MV-4-11 (cell line): ENCODE data around the gene PRSS50.

Source experiments
- DNase-seq: peaks from one replicate; lab custom pipeline; 2025; lab: John Stamatoyannopoulos, UW

PRSS50 gene

DNA sequence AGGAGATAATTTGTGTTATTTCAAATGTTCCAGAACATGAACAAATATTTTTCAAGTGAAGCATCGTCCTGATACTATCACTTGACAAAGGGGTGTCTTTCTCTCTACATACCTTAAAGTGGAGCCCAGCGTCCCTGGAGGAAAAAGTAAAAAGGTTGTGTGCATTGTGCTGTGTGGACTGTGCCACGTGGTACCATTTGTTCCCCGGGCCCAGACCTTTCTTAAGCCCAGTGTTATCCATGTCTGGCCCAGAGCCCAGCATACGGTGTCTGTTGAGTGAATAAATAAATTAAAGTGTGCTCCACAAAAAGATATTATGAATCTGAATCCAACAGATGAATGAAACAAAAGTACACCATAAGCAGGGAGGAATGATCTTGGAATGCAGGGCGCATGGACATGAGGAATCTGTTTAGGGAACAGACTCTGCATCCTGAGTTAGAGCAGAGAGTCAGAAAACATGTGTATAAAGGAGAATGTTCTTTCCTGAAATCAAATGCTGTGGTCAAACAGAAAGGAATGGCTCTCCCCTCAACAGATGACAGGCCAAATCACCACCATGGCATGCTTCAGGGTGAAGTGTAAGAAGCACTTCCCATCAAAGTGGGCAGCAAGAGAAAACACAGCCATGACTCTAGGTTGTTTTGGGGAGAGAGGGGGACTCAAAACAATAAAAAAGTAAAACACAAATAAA is 8.1 kb upstream of the PRSS50 start:
- no peak for DNase-seq

DNA sequence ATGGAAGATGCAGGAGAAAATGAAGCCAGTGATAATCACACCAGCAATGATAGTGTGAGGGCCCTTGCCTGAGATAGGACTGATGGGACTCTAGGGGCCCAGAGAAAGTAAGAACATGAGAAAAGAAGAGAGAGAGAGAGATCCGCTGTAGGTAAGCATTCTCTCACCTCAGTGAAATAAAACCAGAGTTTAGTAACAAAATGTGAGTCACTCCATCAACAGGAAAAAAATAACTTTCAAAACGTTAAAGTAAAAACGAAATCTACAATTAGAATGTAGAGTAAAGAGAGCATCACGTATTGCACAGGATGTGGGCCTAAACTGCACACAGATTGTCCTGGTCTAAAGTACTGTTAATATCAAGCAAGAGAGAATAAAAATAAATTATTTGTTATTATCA is 6.8 kb upstream of the PRSS50 start:
- no peak for DNase-seq

DNA sequence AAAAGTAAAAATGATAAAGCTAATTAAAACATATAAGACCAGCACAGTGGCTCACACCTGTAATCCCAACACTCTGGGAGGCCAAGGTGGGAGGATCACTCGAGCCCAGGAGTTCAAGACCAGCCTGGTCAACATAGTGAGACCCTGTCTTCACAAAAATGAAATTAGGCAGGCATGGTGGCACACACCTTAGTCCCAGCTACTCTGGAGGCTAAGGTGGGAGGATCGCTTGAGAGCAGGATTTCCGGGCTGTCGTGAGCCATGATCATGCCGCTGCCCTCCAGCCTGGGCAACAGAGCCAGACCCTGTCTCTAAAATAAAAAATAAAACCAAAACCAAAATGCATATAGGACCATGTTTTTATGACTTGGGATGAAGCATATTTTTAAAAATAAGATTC is 4.8 kb upstream of the PRSS50 start:
- no peak for DNase-seq

DNA sequence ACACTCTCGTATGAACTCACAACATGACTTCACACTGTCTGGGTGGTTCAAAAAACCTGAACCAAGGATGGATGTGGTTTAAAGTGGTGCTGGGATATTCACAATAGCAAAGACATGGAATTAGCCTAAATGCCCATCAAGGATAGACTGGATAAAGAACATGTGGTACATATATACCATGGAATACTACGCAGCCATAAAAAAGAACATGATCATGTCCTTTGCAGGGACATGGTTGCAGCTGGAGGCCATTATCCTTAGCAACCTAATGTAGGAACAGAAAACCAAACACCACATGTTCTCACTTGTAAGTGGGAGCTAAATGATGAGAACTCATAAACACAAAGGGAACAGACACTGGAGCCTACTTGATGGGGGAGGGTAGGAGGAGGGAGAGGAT is 3.3 kb upstream of the PRSS50 start:
- DNase-seq, result no peak

DNA sequence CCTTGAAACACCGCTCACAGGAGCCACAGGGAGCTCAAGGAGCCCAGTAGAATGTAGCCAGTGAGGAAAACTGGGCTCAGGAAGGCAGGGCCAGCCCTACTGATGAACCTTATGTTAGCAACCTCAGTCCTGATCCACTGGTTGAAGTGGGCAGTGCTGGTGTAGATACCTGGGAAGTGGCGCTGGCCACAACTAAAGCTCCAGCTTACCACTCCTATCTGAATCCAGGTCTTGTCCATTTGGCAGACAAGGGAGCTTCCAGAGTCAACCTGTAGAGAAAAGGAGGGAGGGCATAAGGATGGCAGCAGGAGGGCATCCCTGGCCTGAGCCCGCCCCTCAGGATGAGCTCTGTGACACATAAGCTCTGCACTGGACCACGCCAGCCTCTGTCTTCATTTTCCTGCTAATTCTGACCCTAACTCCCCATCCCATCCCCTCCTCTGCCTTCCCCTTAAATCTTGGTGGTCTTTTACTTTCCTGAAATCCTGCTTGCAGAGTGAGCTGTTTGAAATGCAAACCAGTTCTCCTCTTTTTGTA is 2.1 kb upstream of the PRSS50 start:
- no peak for DNase-seq

DNA sequence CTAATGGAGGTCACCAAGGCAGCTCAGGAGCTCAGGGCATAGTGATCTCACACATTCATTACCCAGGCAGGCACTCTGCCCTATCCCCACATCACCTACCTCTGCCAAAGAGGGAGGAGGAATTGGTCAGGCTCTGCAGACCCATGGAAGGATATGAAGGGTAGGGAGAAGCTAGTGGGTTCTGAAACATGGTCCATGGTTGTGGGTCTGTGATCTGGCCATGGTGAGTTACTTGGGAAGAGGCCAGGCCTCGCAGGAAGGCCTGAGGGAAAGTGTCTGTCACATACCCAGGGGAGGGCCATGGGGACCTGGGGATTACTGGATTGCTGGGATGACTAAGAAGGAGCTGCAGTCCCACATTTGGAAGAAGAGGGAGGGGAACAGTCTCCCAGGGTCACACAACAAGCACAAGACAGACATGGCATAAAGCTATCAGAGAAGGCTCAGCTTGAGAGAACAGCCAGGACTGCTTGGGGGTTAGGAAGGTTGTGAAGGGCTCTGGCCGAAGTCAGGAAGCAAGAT is 1.4 kb upstream of the PRSS50 start:
- no peak for DNase-seq

DNA sequence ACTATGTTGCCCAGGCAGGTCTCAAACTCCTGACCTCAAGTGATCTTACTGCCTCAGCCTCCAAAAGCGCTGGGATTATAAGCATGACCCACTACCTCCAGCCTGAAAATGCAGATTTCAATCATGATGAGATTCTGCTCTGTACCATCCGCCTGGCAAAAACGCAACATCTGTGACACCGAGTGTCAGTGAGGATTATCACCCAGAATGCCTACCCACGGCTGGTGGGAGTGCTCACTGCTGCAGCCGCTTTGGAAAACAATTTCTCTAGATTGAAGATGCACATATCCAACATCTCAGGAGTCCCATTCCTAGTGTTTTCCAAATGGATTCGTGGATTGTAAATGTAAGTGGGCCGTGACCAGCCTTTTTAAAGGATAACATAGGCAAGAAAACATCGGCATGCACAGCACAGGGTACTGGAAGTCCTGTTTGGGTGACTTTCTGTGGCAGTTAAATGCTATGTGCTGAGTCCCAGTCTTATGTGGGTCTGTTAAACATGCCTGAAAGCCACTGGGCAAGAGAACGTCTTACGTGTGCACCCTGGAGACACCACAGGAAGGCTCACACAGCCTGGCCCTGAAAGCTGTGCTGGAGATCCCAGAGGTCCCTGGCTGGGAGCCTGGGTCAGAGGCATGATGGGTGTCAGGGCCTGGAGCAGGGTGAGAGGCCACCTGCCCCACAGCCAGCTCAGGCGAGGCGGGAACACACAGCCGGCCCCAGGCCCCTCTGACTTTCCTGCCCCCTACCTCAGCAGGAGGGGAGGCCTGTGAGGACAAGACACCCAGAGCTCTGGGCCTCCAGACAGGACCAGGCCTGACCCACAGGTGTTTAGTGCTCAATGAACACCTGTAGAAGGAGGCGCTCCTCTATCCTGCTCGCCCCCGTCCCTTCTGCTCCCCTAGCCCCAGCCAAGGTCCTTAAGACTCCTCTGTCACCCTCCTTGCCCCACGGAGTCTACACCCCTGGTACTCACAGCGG is 918 bp downstream of the PRSS50 start:
- no peak for DNase-seq

DNA sequence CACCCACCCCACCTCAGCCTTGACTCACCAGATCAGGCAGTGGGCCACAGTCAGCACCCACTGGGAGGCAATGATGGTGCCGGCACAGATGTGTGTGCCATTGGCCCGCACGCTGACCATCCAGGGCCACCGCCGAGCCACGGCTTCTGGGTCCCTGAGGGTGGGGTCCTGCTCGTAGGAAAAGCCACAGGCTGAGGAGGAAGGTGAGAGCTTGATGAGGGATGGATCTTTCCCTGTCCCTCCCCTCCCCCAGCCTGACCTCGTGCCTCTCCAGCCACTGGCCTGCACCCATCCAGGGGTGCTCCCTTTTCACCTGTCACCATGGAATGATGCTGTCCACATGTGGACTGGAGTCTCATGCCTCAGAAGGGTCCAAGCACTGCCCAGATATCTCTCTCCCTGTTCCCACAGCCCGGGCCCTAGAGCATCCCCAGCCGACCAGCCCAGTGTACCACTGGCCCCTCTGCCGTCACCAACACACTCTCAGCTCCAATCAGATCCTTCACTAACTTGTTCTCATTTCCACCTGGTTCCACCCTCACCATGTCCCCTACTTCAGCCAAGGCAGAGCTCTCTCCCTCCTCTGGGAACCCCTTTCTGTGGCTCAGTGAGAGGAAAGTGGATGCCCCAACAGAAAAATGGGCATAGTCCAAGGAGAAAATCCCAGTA is 2.0 kb downstream of the PRSS50 start:
- DNase-seq, result no peak

DNA sequence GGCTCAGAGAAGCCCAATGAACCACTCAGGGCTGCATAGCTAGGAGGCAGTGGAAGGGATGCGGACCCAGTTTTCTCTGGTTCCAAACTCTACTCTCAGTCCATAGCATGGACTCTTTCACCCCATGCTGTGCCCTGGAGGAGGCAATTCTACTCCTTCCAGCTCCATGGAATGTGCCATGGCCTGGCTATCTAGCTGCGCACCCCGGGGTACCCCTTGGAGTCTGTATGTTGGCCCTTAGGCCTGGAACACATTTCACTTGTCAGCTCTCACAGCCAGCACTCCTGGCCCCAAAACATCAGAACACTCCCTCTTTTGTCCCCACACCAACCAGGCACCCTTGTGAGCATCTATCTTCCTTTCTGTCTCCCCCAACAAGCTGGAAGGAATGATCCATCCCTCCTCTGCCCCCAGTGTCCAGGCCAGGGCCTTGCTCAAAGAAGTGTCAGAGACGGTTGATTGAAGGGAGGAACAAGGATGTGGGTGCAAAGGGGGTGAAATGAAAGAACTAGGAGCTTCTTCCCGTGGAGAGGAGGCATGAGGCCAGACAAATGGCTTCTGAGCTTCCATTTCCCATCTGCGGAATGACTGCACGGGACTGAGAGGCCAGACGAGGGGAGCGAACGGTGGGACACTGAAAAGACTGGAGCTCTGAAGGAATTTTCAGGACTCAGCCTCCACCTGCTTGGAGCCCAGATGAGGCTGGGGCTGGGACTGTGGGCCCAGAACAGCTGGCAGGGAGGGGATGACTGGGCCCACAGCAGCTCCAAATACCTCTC is 2.8 kb downstream of the PRSS50 start:
- DNase-seq, result no peak

DNA sequence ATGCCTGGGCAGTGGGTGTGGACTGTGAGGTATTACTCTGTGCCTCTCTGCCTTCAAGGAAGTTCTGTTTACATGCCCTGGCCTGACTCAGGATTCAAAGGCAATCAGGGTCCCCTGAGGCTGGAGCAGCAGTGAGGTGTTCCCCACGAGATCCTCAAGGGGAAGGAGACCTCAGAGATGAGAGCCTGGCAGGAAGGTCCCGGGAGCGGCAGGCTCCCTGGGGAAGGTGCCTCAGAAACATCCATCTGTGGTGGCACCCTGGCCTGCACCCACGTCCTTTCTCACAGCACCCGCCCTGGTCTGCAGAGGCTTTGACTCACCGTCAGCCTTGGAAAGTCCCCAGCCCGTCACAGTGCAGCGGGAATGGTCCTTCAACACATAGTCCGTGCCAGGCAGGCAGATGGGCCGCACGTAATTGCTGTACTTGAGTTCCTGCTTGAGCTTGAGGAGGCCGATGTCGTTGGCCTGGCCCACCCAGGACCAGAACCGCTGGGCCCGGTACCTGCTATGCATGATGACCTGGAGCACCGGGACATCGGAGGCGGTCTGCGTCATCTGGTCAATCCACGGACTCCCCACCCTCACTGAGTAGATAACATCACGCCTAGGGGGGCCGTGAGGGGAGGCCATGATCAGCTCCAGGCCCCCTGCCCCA is 3.6 kb downstream of the PRSS50 start:
- DNase-seq, result no peak

DNA sequence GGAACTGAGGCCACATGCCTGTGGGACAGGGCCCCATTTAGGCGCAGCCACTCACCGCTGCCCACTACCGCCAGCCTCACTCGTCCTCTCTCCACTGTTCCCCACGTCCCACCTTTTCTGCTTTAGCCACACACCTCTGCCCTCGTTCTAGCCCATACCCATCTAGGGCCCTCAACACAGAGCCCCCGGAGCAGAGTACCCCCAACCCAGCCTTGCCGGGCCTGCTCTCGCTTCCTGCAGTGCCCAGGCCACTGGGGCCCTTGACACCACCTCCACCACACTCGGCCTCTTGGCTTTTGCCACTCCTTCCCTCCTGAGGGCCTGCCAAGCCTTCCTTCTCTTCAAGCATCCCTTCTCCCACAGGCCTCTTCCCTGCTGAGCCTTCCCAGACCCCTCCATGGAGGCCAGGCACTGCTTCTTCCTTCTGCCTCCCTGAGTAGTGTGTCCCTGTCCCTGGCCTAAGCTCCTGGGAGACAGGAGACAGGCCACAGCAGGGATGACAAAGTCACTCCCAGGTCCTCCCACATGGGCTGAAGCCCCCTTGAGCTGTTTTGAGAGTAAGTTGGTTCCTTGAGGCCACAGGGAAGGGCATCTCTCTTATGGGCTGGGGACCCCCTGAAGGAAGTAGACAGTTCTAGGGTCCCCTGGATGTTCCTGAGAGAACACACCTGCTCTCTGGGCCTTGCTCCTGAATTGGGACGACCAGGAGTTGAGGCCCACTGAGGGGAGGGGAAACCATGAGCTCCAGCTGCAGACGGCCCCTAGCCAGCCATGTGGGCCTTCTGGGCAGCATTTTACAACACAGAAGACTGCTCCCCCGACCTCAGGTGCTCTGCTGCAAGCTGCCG is 4.4 kb downstream of the PRSS50 start:
- DNase-seq, result no peak

DNA sequence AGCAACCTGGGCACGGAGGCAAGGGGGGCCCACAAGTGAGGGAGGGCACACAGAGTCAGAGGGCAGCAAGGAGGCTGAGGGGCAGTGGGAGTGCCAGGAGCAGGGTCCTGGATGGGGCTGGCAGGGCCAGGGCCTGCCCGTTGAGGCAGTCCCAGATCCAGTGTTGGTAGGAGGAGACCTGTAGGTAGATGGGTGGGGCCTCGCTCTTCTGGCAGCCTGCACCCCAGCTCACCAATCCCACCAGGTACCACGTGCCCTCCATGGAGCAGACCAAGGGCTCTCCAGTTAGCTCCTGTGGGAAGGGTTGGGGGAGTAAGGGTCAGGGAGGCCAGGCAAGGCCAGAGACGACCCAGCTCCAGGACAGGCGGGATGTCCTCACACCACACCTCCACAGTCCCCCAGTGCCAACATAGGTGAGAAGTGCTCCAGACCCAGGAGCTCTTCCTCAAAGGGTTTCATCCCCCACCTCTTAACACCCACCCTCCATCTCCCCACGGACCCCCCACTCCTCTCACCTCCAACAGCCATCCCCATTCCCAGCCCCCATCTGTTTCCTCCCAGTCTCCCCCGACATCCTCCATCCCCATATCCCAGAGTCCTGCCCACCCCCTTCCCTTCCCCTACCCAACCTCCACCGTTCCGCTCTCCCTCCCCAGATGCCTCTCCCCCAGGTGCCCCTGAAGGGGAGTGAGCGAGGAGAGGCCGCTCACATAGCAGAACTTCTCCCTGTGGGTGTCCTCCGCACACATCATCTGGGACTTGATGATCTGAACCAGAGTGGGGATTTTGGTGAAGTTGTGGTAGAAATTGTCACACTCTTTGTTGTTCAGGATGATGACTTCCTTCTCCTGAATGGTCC is 5.2 kb downstream of the PRSS50 start:
- DNase-seq, result no peak

DNA sequence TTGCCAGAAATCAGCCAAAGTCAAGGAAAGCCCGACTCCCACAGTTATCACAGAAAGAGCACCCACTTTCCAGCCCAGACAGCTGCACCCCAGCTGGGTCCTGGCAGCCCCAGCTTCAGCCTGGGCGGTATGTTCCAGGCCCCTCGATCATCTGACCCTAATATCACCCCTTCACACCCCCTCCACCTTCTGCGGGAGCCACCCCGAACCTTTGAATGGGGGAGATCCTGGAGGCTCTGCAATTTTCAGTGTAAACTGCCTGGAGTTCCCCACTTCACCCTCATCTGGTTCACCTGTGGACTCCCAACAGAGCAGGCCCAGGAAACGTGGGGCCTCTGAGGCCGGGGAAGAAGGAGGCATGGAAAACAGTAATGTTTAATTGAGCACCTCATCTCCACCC is 5.9 kb downstream of the PRSS50 start:
- DNase-seq, result no peak

DNA sequence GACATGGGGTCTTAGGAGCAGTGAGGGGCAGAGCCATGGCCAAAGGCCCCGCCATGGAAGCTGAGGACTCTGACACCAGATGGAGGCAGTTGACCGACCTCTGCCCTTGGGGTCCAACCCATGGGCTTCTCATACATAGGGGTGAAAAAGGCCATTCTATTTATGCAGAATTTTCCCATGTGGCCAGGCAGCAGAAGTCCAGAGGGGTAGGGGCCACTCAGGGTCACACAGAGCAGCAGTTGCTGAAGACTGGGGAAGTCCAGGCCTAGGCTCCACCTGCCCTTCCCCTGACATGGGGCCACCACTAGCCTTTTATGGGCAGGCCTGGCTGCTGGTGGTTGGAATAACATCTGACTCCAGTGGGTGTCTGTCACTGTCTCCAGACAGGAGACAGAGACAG is 6.4 kb downstream of the PRSS50 start:
- DNase-seq, result no peak

DNA sequence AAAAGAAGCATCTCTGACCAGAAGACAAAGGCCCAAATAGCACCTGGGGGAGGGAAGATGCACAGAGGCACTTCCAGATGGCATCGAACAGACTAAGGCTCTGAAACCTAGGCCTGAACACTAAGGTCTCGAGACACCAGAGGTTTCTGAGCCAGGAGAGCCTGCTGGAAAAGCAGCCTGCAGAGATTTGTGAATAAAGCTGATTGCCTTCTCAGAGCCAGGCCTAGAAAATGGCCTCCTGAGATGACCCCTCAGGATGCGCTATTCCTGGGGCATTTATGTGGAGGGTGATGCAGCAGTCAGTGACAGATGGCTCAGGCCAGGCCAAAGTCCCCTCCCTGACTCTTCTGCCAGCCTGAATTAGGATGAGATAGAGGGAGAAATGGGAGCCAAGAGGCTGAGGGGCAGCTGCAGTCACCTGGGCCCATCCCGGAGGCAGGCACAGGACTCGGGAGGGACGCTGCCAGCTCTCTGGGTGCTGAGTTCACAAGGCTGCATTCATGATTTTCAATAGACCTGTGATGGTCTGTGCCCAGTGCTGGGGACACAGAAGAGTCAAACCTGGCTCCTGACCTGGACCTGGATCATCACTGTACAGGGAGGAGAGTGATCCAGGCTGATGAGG is 6.9 kb downstream of the PRSS50 start:
- no peak for DNase-seq

DNA sequence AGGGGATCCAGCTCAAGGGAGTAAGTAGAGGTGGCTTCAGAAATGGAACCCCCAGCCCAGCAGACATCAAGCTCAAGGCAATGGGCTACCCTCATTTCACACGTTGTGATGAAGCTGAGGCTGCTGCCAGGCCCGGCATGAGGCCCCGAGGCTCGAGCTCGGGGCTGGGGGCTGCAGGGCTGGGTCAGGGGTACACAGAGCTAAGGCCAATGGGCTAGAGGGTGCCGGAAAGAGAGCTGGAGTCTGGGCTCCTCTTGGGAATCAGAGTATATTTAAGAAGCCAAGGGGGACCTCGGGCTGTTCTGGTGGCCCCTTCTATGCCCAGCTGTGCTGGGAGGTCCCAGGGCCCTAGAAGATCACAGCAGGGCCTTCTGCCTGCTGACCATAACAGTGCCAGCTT is 7.4 kb downstream of the PRSS50 start:
- no peak for DNase-seq

DNA sequence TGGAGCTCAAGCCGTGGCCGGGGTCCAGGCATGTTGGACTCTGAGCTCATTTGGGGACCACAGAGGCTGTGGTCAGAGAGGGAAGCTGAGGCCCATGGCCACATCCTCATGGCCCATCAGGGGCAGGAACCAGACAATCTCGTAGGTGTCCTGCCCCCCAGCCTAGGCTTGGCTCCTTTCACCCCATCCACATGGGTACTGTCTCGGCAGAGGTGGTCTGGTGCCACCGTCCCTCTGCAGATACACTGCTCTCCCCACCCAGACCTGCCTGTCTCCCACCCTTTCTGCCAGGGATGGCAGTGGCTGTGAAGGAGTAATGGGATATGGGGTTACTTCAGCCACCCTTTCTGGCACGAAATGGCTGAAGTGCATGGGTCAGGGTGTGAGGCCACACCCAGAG is 7.9 kb downstream of the PRSS50 start:
- DNase-seq, result no peak

DNA sequence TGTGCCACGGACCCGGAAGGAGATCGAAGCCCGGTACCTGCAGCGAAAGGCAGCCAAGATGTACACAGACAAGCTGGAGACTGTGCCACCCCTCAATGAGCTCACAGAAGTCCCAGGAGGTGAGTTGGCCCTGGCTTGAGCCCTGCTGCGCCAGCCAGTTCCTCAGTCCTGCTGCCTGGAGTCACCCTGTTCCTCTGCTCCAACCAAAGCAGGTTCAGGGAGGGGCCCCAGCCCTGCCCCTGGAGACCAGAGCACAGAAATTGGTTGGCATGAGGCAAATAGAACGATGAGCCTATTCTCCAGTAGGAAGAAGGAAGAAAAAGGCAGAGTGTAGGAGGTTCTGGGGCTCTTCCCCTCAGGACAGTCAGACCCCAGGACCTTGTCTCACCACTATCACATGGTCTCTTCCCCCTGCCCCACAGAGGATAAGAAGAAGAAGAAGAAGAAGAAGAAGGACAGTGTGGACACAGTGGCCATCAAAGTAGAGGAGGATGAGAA is 8.5 kb downstream of the PRSS50 start:
- DNase-seq, result no peak
